Neural progenitor cell (in vitro differentiated cells): Measurements from ENCODE around the gene SHD.

ENCODE experiments used
- CTCF ChIP-seq: fragments of 200-600 bp; sonication (generic); IDR thresholded peaks from 2 replicates; pipeline ENCODE4 v1.5.1; 2017; ENCODE audit warnings: antibody characterized with exemption, mild to moderate bottlenecking
- EZH2 ChIP-seq: fragments of 200-600 bp; sonication (generic); IDR thresholded peaks from 2 replicates; pipeline ENCODE4 v1.6.1; 2017; ENCODE audit warnings: antibody characterized with exemption, mild to moderate bottlenecking, moderate library complexity
- EZH2phosphoT487 ChIP-seq: fragments of 200-600 bp; sonication (generic); IDR thresholded peaks from 2 replicates; pipeline ENCODE4 v1.6.1; 2017; ENCODE audit warnings: antibody characterized with exemption

- no peak for TF ChIP-seq CTCF
- TF ChIP-seq EZH2, result no peak
- TF ChIP-seq EZH2phosphoT487, result no peak
Measured at GRCh38 chr19:4295972-4296771, 17.1 kb downstream of the SHD start.
